Urothelium cell line (cell line): ENCODE measurements around the gene LYPD5.
"Not testable (repeated sequence)": the region's sequence is repeated elsewhere in the genome, so short reads cannot be mapped to it uniquely, and the experiment has no call there.

Experiments used
- DNase-seq: peaks from one replicate; pipeline ENCODE4 v3.0.0; 2011; ENCODE audit warnings: low spot score, mixed read lengths
- FAIRE-seq: peaks from 2 replicates; lab custom pipeline; 2011; peaks lifted over from hg19 to GRCh38; lab: Jason Lieb, UNC

The LYPD5 gene

DNA sequence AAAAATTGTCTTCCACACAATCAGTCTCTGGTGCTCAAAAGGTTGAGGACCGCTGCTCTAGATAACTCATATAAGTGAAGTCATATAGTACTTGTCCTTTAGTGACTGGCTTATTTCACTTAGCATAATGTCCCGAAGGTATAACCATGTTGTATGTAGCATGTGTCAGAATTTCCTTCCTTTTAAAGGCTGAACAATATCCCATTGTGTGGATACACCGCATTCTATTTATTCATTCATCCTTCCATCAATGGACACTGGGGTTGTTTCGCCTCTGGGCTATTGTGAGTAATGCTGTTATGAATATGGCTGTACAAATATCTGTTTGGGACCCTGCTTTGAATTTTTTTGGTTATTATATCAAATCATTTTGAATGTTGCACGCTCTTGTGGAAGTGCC lies 4.6 kb upstream of the LYPD5 start:
- FAIRE-seq (no peak), DNase-seq (no peak)

DNA sequence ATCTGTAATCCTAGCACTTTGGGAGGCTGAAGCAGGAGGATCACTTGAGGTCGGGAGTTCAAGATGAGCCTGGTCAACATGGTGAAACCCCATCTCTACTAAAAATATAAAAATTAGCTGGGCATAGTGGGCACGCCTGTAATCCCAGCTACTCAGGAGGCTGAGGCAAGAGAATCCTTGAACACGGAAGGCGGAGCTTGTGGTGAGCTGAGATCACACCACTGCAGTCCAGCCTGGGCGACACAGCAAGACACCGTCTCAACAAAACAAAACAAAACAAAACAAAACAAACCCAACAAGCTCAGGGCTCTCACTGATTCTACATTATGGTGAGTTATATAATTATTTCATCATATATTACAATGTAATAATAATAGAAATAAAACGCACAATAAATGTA lies 4.2 kb upstream of the LYPD5 start:
- FAIRE-seq, DNase-seq: not testable (repeated sequence)

GRCh38 chr19:43804432-43804831 lies 2.2 kb upstream of the LYPD5 start:
- DNase-seq (no peak), FAIRE-seq (no peak)

- no peak for FAIRE-seq
- no peak for DNase-seq
These were observed 2.6 kb downstream of the LYPD5 start for GRCh38 chr19:43799502-43800142.

DNA sequence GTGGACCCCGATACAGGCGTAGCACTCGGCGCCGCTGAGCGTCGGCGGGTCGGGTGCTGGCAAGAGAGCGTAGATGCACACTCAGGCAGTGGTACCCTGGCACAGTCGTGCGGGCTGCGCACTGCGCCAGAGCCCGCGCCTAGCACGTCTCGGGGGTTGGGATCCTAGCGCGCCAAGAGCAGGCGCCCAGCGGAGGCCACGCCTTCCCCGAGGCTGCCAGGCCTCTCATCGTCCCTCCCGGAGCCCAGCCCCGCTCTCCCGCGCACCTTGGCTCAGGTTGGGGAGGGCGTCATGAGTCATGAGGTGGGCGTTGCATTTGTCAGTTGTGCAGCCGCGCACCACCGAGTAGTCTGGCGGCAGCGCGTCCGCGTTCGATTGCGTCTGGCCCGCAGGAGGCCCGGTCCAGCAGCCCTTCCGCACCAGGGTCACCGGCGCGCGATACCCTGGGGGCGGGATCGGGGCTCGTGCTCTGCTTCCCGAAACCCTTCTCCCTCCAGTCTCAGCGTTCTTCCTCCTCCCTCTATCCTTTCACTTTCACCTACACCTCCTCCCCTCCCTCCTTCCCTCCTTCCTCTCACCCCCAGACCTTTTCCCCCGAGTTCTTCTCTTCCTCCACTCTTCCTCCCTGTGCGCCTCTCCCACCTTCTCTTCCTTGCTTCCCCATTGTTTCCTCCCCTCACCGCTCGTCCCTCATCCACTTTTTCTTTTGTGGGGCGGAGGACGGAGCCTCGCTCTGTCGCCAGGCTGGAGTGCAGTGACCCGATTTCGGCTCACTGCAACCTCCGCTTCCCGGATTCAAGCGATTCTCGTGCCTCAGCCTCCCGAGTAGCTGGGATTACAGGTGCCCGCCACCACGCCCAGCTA lies 3.5 kb downstream of the LYPD5 start:
- DNase-seq (no peak), FAIRE-seq (no peak)

DNA sequence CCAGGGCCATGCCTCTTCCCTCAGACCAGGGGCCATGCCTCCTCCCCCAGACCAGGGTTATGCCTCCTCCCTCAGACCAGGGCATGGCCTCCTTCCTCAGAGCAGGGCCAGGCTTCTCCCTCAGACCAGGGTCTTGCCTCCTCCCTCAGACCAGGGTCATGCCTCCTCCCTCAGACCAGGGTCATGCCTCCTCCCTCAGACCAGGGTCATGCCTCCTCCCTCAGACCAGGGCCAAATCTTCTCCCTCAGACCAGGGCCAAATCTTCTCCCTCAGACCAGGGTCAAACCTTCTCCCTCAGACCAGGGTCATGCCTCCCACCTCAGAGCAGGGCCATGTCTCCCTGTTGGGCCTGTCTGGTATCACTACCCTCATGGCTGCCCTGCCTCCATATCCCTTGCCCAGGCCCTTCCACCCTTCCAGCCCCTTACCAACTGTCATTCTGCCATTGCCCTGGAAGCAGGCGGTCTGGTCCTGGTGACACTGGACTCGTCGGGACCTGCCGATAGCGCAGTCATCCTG lies 4.2 kb downstream of the LYPD5 start:
- no peak for FAIRE-seq
- DNase-seq = no peak

DNA sequence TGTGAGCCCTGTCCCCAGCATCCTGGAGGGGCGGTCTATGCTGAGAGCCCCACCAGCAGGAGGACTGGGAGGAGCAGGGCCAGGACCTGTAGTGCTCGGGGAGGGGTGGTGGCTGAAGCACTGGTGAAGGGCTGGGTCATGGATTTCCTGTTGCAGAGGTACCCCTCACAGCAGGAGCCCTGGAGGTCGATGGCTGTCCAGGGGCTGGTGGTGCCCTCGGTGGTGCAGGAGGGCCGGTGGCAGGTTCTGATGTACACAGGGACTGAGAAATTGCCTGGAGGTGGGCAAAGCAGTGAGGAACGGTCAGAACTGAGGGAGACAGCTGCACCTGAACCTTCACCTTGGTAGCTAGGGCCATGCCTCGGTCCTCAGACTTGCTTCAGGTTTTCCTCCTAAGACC lies 4.7 kb downstream of the LYPD5 start:
- FAIRE-seq = no peak
- DNase-seq = no peak

- DNase-seq = no peak
- FAIRE-seq = no peak
These were observed 5.1 kb downstream of the LYPD5 start for GRCh38 chr19:43797118-43797517.

DNA sequence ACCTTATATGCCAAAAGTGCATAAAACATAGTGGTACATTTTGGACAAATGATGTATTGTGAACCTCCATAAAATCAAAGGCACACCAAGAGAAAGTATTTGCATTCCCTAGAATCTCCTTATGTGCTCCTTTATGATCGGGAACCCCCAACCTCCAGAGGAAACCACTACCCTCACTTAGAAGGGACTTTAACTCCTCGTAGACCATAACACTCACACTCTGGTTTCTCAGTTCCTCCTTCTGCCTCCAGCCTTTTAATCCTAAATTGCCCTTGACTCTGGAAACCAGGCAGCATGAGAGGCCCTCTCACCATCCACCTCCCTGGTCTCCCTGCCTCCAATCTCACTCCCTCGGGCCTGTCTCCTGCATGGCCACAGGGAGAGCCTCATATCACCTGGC lies 11.7 kb downstream of the LYPD5 start:
- FAIRE-seq (no peak), DNase-seq (no peak)

DNA sequence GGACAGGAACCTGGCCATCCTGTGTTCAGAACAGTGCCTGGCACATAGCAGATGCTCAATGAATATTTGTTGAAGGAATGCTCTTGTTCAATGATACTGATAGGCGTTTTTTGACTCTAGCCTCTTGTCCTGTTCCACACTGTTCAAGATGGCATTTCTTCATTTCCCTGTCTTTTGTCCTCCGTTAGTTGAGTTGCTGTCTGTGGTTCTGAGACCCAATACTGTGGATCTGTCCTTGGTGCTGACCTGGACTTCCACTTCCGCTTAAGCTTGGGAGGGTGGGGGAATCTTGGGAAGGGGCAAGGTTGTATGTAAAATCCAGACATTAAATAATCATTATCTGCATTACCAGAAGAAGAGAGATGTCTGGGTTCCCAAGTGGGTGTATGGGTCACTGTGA lies 13.2 kb downstream of the LYPD5 start:
- FAIRE-seq (peak; percentile 61), DNase-seq (peak; percentile 48)

DNA sequence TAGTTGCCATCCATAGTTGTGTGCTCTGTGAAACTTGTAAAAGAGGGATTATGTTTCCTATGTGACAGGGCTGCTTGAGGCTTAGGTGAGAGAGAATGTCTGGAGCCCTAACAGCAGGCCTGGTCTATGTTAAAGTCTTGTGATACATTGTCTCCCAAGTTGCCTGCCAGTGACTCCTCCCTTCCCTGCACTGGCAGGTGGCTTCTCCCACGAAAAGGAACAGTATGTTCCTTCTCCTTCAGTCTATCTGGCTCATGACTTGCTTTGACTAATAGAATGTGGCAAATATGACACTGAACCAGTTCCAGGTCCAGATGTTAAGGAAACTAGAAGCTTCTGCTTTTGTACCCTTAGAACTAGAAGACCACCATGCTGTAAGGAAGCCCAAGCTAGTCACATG lies 15.6 kb downstream of the LYPD5 start:
- FAIRE-seq (no peak), DNase-seq (no peak)

DNA sequence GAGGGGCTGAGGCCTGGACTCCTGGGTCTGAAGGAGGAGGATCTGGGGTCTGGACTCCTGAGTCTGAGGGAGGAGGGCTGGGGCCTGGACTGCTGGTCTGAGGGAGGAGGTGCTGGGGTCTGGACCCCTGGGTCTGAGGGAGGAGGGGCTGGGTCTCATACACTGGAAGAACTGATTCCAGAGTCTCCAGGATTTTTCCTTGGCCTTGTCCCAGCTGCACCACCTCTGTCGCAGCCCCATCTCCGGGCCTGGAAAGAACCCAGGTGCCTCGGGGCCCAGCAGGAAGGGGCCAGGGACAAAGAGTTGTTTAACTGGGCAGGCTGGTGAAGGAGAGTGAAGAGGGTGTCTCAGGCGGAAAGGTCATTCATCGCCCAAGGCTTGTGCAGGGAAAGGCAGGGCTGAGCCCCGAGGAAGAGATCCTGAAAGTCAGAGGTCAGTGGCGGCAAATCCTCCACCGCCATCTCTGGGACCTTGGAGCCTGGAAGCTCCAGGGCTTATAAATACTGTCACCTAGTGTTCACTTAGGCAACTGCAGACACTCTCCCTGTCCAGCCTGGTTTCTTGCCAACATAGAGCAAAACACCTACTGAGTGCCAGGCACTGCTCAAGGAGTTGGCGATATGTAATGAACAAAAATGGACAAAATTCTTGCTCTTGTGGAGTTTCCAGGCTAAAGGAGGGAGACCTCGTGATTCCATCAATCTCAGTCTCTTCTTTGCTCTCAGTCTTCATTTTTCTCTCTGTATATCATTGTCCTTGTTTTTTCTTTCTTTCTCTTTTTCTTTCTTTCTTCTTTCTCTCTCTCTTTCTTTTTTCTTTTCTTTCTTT lies 17.1 kb downstream of the LYPD5 start:
- FAIRE-seq (no peak), DNase-seq (peak; percentile 73)

DNA sequence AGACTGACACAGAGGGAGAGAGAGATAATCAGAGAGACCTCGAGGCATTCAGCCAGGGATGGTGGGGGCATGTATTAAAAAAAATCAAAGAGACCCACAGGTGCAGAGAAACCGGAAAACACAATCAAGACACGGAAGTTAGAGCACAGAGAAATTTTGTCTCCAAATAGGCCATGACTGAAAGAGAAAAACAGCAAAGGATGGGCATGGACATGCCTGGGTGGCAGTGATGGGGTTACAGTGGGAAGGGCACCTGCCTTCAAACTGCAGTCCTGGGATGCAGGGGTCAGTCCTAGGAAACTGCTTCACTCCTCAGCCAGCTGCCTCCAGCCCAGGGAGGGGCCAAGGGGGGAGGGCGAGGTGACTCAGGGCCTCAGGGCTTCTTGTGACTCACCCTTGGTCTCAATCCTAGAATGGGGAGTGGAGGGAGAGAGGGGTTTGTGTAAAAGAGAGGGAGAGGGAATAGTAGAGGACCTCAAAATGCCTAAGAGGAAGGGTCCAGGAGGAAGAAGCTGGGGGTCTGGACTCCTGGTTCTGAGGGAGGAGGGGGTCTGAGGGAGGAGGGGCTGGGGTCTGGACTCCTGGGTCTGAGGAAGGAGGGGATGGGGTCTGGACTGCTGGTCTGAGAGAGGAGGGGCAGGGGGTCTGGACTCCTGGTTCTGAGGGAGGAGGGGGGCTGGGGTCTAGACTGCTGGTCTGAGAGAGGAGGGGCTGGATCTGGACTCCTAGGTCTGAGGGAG lies 17.8 kb downstream of the LYPD5 start:
- FAIRE-seq (peak; percentile 9), DNase-seq (peak; percentile 89)

DNA sequence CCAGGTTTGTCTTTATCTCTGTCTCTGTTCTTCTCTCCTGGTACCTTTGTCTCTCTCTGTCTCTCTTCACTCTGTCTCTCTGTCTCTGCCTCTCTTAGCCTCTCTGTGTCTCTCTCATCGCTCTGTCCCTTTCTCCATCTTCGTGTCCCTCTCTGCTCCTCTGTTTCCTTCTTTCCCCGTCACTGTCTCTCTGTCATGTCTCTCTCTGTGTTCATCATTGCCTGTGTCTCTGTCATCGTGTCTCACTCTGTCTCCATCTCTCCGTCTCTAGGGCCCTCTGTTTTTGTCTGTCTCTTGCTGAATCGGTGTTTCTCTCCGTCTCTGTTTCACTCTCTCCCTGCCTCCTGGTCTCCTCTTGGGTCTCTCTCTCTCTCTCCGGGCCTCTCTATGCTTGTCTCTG lies 18.6 kb downstream of the LYPD5 start:
- no peak for FAIRE-seq

DNA sequence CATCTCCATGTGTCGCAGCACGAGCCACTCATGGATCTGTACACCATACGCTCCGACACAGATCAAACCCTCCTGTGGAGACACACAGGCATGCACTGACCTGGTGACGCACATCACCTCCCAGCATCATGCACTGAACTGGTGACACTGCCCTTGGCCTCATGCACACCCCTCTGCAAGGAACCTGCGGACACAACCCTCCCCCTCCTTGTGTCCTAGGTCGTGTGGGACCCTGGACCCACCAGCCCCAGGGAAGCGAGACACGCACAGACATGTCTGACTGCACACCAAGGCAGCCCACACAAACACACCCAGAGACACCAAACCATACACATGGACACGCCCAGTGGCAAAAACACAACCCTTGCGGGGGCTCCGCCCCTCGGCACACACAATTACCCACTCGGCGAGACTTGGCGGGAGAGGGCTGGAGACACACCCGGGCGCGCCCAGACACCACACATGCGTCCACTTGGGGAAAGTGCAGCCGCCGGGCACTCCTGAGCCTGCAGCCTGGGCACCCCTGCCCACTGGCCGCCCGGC lies 19.5 kb downstream of the LYPD5 start:
- FAIRE-seq = no peak
- no peak for DNase-seq

More for the DNA sequence above, 18.6 kb downstream of the LYPD5 start:
- no peak for DNase-seq

DNA sequence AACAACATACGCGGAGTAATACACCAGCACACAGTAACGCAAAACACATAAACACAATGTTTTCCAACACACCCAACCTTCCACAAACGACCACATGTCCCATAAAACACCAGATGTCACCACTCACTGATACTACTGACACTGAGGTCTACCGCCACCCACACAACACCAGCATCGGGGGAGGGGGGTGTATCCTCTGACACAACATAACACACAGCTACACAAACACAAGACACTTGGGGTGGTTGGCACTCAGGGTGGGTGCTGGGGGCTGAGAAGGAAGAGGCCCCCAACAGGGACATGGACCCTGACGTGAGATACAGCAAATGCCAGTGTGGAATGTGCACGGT lies 20.0 kb downstream of the LYPD5 start:
- DNase-seq (no peak), FAIRE-seq (no peak)

DNA sequence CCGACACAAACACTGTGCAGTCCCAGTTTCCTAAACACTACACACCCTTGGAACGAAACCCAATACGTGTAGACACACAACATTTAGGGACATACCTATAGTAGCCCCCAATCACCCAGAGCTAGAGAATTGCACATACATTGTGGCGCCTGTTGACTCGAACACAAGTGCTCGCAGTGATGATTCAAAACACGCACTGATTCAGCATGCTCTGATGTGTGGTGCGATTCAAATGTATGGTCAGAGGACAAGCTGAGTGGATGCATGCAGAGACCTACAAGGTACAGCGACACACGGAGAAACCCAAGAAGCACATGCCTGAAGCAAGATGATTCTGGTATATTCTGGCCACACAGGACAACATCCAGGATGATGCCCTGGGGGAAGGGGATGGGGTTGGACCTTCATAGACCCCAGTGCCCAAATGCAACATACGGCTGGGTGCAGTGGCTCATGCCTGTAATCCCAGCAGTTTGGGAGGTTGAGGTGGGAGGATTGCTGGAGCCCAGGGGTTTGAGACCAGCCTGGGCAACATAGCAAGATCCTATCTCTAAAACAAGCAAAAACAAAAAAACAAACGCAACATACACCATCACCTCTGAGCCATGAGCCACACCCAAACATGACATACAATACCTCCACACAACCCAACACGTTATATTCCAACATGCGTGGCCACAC lies 20.5 kb downstream of the LYPD5 start:
- DNase-seq = no peak

GRCh38 chr19:43780706-43781525 lies 21.3 kb downstream of the LYPD5 start, which contains the start of gene KCNN4:
TSS of gene KCNN4 (minus strand) at chr19:43780973. CDS start at chr19:43780861, 112 bp downstream.
- peak; percentile 79 for DNase-seq
- FAIRE-seq = peak; percentile 42

More for the DNA sequence above, 20.5 kb downstream of the LYPD5 start:
- FAIRE-seq = no peak

DNA sequence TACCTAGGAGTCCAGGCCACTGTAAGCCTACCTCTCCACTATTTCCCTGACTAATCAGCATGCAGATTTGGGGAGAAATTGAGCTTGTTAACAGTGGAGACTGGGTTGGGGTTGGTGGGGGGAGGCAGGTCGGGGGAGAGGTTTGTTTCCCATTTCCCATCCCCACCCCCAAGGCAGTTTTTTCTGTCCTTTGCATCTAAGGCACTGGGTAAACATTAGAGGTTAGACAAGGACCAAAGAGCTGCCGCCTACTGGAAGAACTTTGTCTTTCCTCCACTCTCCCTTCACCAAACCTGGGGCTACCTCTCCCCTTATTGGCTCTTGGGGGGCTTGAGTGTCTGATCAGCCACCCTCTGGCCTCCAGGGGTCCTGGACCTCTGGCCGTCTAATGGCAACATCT lies 22.4 kb downstream of the LYPD5 start:
- FAIRE-seq (no peak), DNase-seq (peak; percentile 30)
